Suppressor macrophage (primary cell): Measurements from ENCODE around the gene RIN3.
"Not testable (repeated sequence)": the region's sequence is repeated elsewhere in the genome, so short reads cannot be mapped to it uniquely, and the experiment has no call there.

Source experiments
- DNase-seq, 4 experiments: peaks; one replicate each; pipeline ENCODE4 v3.0.0-alpha.2; 2020 to 2022

Gene RIN3

GRCh38 chr14:92670160-92670559, 156.6 kb downstream of the RIN3 start:
- DNase-seq = peak in 3 of 4 experiments; percentile 62 to 64 (median 62)

GRCh38 chr14:92670643-92671366, 157.2 kb downstream of the RIN3 start:
- DNase-seq = peak in 2 of 4 experiments; percentile 18 to 44

GRCh38 chr14:92673601-92674150, 160.1 kb downstream of the RIN3 start:
- DNase-seq = no peak

GRCh38 chr14:92675421-92675820, 161.8 kb downstream of the RIN3 start:
- DNase-seq = peak in 1 of 4 experiments; percentile 21

GRCh38 chr14:92675976-92676375, 162.4 kb downstream of the RIN3 start:
- DNase-seq = peak; percentile 70 to 84 (median 83)

- DNase-seq = peak in 1 of 4 experiments; percentile 46
These were observed 163.0 kb downstream of the RIN3 start for GRCh38 chr14:92676403-92677086.

GRCh38 chr14:92677087-92677668, 163.6 kb downstream of the RIN3 start:
- peak; percentile 84 to 95 (median 90) for DNase-seq

- DNase-seq = no peak
These were observed 164.4 kb downstream of the RIN3 start for GRCh38 chr14:92677955-92678354.

GRCh38 chr14:92678766-92679165, 165.2 kb downstream of the RIN3 start:
- DNase-seq = no peak

- no peak for DNase-seq
These were observed 165.7 kb downstream of the RIN3 start for GRCh38 chr14:92679246-92679645.

GRCh38 chr14:92680330-92680729, 166.7 kb downstream of the RIN3 start:
- DNase-seq = not testable (repeated sequence)

- DNase-seq = peak; percentile 85 to 91 (median 88)
These were observed 167.4 kb downstream of the RIN3 start for GRCh38 chr14:92680781-92681650.

- DNase-seq = no peak
These were observed 169.5 kb downstream of the RIN3 start for GRCh38 chr14:92683041-92683440.

- no peak for DNase-seq
These were observed 171.4 kb downstream of the RIN3 start for GRCh38 chr14:92684801-92685560.

- no peak for DNase-seq
These were observed 172.3 kb downstream of the RIN3 start for GRCh38 chr14:92685784-92686355.

GRCh38 chr14:92686411-92686899, 172.9 kb downstream of the RIN3 start:
- no peak for DNase-seq

GRCh38 chr14:92686900-92687427, 173.4 kb downstream of the RIN3 start:
- DNase-seq = peak; percentile 58 to 79 (median 74)

GRCh38 chr14:92687681-92688433, 174.3 kb downstream of the RIN3 start:
- DNase-seq = no peak

- DNase-seq = no peak
These were observed 175.1 kb downstream of the RIN3 start for GRCh38 chr14:92688434-92689375.
